Tibial nerve (tissue), 3 donors: ENCODE data around the gene GTSE1.

Source experiments
- CTCF ChIP-seq, 5 experiments: fragments of 200-600 bp in 3 of 5; fragments of 450-650 bp in 2 of 5; sonication (generic) in 3 of 5; IDR thresholded peaks; one replicate each; pipeline ENCODE4 v1.5.1; 2016 to 2019; ENCODE audit warnings: antibody characterized with exemption in 5 of 5, mild to moderate bottlenecking in 3 of 5, moderate library complexity in 2 of 5
- POLR2A ChIP-seq, 2 donors: fragments of 450-650 bp; IDR thresholded peaks; one replicate each; pipeline ENCODE4 v1.6.1; 2017; ENCODE audit warnings: antibody characterized with exemption in 2 of 2, mild to moderate bottlenecking in 2 of 2, moderate library complexity in 2 of 2

GRCh38 chr22:46260038-46260437 lies 36.6 kb upstream of the GTSE1 start:
- TF ChIP-seq CTCF (IDR thresholded peaks at IDR 0.05): no peak
- no peak for TF ChIP-seq POLR2A (IDR thresholded peaks at IDR 0.05)
